HG03039 (cell line): ENCODE results near the gene RNF6.

Source experiments
- ATAC-seq: cut with Tn5 transposase; IDR thresholded peaks from one replicate; pipeline ENCODE4 v1.9.1; 2021; ENCODE audit warnings: mild to moderate bottlenecking, moderate library complexity; ENCODE audit not compliant: unreplicated experiment

Gene RNF6

DNA sequence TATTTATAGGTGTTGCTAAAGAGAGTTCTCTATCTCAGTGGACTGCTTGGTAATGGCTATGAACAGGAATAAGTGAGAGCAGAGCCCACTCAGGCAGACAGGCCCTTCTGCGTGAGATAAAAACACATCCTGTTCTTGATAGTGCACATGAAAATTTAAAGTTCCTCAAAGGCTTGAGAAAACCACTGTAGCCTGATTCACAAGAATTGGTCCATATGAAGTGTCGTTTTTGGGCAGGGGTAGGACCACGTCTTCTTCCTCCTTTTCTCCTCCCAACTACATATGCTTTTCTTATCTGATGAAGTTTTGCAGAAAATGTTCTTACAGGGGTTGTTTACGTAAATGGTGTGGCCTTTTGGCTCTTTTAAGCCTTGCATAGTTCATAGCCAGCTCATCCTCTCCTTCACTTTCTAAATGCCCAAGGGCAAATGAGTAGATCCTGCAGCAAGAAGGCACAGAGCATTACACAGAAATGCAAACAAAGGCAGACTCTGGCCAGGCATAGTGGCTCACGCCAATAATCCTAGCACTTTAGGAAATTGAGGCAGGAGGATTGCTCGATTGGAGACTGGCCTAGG is 53.8 kb downstream of the RNF6 start:
- no peak for ATAC-seq

DNA sequence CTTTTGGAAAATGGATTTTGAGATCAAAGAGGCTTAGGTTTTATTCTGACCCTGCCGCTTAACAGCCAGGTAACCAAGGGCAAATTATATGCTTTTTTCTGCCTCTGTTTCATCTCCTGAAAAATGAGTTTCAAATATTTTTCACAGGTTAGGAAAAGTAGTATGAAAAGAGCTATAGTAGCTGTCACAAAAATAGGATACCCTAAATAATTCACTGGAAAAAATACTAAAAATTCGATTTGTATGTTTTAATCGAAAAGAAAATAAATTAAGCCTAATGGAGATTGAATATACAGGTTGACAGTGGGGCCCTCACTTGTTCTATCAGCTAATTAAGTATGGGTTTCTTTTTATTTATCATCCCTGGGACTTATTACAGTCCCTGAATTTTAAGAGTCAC is 58.3 kb downstream of the RNF6 start:
- ATAC-seq = no peak
